ENCODE data around the gene TCTN3.
A peak's percentile ranks its signal among the peaks of the same experiment; 100 is the strongest.
"Not testable (repeated sequence)": the region's sequence is repeated elsewhere in the genome, so short reads cannot be mapped to it uniquely, and the experiment has no call there.

The TCTN3 gene

GRCh38 chr10:95656291-95657164 is 37.2 kb downstream of the TCTN3 start, which contains the start of gene ALDH18A1:
Gene ALDH18A1 (minus strand): TSS chr10:95656711. CDS start chr10:95653377, 3,334 bp downstream.
- Mint-ChIP-seq H3K27me3 (no peaks in the 10 kb centered on the region), H3K9me3 (peaks cover 8% of the 10 kb centered on the region), H3K27ac (peak within 1 kb of the TSS; percentile 98), H3K36me3 (ENCODE audit: low read depth) (peaks cover 46% of the 10 kb centered on the region), H3K4me1 (ENCODE audit: low read depth) (peaks cover 35% of the 10 kb centered on the region), H3K4me3 (peak within 1 kb of the TSS; percentile 99)

DNA sequence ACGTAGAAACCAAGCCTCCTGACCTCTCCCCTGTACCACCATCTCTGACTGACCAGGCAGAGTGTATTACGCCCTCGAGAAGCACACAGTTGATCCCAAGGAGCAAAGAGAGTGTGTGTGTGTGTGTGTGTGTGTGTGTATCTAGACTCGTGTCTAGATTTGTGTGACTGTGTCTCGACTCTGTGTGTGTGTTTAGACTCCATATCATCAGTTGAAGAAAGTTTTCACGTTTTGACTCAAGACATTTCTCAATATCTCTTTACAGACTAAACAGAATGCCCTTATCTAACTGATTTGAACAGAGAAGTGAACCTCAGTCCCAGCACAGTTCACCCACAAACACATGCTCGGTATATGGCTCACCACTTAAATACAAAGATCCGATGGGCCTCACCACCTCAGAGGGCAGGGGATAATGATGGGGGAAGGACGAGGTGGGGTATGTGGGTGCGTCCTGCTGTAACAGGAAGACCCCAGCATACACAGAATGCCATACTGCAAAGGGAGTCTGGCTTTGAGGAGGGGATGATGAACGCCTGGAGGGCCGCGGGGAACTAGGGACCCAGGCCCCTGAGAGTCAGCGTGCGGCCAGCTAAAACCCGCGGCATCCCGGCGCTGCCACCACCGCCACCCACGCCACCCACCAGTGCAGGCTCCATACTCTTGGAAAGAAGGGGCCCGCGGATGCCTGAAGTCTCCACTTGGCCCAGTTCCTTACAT is 38.0 kb downstream of the TCTN3 start:
- H3K36me3 Mint-ChIP-seq (ENCODE audit: low read depth) = peaks cover 54% of the 10 kb centered on the region
- peaks cover 8% of the 10 kb centered on the region for H3K9me3 Mint-ChIP-seq
- no peaks in the 10 kb centered on the region for H3K27me3 Mint-ChIP-seq
- H3K4me1 Mint-ChIP-seq (ENCODE audit: low read depth) = peaks cover 38% of the 10 kb centered on the region
- H3K27ac Mint-ChIP-seq = peak overlapping the region; percentile 98
- H3K4me3 Mint-ChIP-seq = peak overlapping the region; percentile 99

DNA sequence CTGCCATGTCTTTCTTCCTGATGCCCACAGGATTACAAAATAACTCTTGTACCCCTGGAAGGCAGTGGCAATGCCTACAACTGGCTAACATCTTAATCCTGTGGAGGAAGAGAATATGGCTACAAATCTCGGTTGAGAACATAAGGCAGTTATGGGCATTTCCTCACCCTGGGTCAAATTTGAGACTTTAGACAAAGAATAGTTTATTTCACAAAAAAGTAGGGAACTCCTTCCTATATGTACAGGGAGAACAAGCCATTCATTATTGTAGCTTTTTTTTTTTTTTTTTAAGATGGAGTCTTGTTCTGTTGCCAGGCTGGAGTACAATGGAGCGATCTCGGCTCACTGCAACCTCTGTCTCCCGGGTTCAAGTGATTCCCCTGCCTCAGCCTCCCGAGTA is 39.8 kb downstream of the TCTN3 start:
- Mint-ChIP-seq H3K4me3 (no peak overlapping the region), H3K36me3 (ENCODE audit: low read depth) (peaks cover 67% of the 10 kb centered on the region), H3K9me3 (peaks cover 8% of the 10 kb centered on the region), H3K27me3 (no peaks in the 10 kb centered on the region), H3K4me1 (ENCODE audit: low read depth) (peaks cover 38% of the 10 kb centered on the region), H3K27ac (no peak overlapping the region)

DNA sequence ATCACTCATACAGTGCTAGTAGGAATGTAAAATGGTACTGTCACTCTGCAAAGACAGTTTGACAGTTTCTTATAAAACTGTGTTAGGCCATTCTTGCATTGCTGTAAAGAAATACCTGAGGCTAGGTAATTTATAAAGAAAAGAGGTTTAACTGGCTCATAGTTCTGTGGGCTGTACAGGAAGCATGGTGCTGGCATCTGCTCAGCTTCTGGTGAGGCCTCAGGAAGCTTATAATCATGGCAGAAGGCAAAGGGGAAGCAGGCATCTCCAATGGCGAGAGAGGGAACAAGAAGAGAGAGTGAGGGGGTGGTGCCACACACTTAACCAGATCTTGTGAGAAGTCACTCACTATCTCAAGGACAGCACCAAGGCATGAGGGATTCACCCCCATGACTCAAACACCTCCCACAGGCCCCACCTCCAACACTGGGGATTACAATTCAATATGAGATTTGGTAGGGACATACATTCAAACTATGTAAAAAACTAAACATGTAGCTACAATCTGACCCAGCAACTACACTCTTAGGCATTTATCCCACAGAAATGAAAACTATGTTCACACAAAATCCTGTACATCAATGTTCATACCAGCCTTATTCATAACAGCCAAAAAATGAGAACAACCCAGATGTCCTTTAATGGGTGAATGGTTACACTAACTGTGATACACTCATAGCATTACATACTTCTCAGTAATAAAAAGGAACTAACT is 42.2 kb downstream of the TCTN3 start:
- Mint-ChIP-seq H3K27ac (no peak overlapping the region), H3K4me1 (ENCODE audit: low read depth) (peaks cover 27% of the 10 kb centered on the region), H3K9me3 (peaks cover 3% of the 10 kb centered on the region), H3K4me3 (no peak overlapping the region), H3K27me3 (no peaks in the 10 kb centered on the region), H3K36me3 (ENCODE audit: low read depth) (peaks cover 81% of the 10 kb centered on the region)

- no peak overlapping the region for H3K4me3 Mint-ChIP-seq
- H3K27me3 Mint-ChIP-seq = no peaks in the 10 kb centered on the region
- no peak overlapping the region for H3K27ac Mint-ChIP-seq
- H3K4me1 Mint-ChIP-seq (ENCODE audit: low read depth) = peaks cover 21% of the 10 kb centered on the region
- peaks cover 3% of the 10 kb centered on the region for H3K9me3 Mint-ChIP-seq
- H3K36me3 Mint-ChIP-seq (ENCODE audit: low read depth) = peaks cover 81% of the 10 kb centered on the region
Measured at GRCh38 chr10:95650232-95650631, 43.5 kb downstream of the TCTN3 start.

DNA sequence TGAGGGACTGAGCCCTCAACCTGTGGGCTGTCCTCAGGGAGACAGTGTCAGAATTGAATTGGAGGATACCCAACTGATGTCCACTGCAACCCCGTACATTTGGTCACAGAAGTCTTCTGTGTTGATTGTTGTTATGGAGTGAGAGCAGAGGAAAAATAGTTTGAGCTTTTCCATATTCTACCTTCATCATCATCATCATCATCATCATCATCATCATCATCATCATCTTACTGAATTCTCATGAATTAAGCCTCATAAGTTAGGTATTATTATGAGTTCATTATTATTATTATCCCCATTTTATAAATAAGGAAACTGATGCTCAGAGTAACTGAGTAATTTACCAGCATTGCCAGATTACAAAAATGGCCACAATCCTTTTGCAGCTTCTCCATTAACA is 45.6 kb downstream of the TCTN3 start:
- no peak overlapping the region for H3K27ac Mint-ChIP-seq
- no peaks in the 10 kb centered on the region for H3K27me3 Mint-ChIP-seq
- peaks cover 3% of the 10 kb centered on the region for H3K9me3 Mint-ChIP-seq
- H3K4me1 Mint-ChIP-seq (ENCODE audit: low read depth) = peaks cover 10% of the 10 kb centered on the region
- no peak overlapping the region for H3K4me3 Mint-ChIP-seq
- H3K36me3 Mint-ChIP-seq (ENCODE audit: low read depth) = peaks cover 80% of the 10 kb centered on the region

GRCh38 chr10:95646160-95646559 is 47.6 kb downstream of the TCTN3 start:
- Mint-ChIP-seq H3K36me3 (ENCODE audit: low read depth) (peaks cover 76% of the 10 kb centered on the region), H3K9me3 (no peaks in the 10 kb centered on the region), H3K4me1 (ENCODE audit: low read depth) (no peaks in the 10 kb centered on the region), H3K27me3 (no peaks in the 10 kb centered on the region), H3K27ac (no peak overlapping the region), H3K4me3 (no peak overlapping the region)

DNA sequence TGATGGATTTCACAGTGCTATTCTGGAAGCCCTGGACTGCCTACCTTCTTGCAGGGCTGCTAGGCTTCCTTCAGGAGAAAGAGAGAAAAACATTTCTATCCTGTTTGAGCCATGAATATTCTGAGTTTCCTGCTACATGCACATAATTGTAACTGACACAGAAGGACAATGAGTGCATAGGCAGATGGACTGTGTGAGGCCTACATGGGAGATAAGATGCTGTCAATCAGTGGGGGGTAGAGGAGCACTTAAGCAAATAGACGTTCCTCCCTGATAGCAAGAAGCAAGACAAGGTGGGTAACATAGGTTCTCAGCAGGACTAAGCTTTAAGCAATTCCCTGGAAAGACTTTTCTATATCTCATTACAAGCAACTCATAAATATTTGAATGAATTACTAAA is 48.8 kb downstream of the TCTN3 start:
- H3K9me3 Mint-ChIP-seq = no peaks in the 10 kb centered on the region
- no peaks in the 10 kb centered on the region for H3K27me3 Mint-ChIP-seq
- peaks cover 76% of the 10 kb centered on the region for H3K36me3 Mint-ChIP-seq (ENCODE audit: low read depth)
- H3K4me1 Mint-ChIP-seq (ENCODE audit: low read depth) = no peaks in the 10 kb centered on the region
- no peak overlapping the region for H3K27ac Mint-ChIP-seq
- H3K4me3 Mint-ChIP-seq = no peak overlapping the region

DNA sequence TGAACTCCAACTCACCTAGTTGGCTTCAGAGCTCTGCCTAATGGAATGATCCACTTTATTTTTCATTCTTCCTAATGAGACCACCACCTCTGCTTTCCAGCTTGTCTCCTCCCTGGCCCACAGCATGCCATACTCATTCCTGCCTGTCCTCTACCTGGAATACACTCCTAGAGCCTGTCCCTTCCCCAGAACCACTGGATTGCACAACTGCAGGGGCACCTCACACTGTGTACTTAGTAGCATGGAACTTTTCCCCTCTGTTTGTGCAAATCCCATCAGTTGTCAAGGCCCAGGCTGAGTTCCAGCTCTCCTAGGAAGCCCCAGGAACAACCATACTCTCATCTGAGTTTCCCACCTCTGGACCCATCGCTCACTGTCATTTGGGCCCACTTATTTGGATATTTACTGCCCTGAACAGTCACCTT is 52.8 kb downstream of the TCTN3 start:
- Mint-ChIP-seq H3K27ac (no peak overlapping the region), H3K4me1 (ENCODE audit: low read depth) (no peaks in the 10 kb centered on the region), H3K27me3 (no peaks in the 10 kb centered on the region), H3K9me3 (no peaks in the 10 kb centered on the region), H3K36me3 (ENCODE audit: low read depth) (peaks cover 70% of the 10 kb centered on the region), H3K4me3 (no peak overlapping the region)

DNA sequence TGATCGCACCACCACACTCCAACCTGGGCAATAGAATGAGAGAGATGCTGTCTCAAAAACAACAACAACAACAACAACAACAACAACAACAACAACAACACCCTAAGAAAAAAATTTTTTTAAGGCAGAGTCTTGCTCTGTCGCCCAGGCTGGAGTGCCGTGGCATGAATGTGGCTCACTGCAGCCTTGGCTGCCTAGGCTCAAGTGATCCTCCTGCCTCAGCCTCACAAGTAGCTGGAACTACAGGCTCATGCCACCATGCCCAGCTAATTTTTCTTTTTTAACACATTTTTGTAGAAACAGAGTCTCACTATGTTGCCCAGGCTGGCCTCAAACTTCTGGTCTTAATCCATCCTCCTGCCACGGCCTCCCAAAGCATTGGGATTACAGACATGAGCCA is 55.8 kb downstream of the TCTN3 start:
- peaks cover 78% of the 10 kb centered on the region for H3K36me3 Mint-ChIP-seq (ENCODE audit: low read depth)
- no peaks in the 10 kb centered on the region for H3K27me3 Mint-ChIP-seq
- no peaks in the 10 kb centered on the region for H3K4me1 Mint-ChIP-seq (ENCODE audit: low read depth)
- no peak overlapping the region for H3K4me3 Mint-ChIP-seq
- H3K27ac Mint-ChIP-seq = no peak overlapping the region
- no peaks in the 10 kb centered on the region for H3K9me3 Mint-ChIP-seq

GRCh38 chr10:95637140-95637539 is 56.6 kb downstream of the TCTN3 start:
- H3K4me3 Mint-ChIP-seq = no peak overlapping the region

DNA sequence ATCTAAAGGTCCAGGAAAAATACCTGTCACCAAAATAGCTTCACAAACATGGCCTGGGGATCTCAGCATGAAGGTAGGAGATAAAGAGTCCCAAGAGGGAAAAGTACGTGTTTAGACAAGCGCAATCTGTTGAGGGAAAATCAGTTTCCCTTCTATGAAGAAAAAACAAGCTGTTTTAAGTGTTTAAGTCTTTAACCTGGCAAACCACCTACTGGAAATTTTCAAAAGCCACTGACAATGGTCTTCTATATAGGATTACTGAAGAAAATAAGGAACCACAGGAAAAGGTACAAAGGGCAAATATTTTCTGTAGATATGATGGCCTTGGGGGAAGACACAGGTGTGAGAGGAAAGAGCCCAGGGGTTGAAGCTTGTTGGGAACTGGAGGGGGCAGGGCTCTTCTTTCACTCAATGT is 58.4 kb downstream of the TCTN3 start:
- Mint-ChIP-seq H3K4me1 (ENCODE audit: low read depth) (no peaks in the 10 kb centered on the region), H3K9me3 (no peaks in the 10 kb centered on the region), H3K27ac (no peak overlapping the region), H3K36me3 (ENCODE audit: low read depth) (peaks cover 77% of the 10 kb centered on the region), H3K4me3 (no peak overlapping the region), H3K27me3 (no peaks in the 10 kb centered on the region)

More at GRCh38 chr10:95637140-95637539, 56.6 kb downstream of the TCTN3 start:
- H3K36me3 Mint-ChIP-seq (ENCODE audit: low read depth) = peaks cover 78% of the 10 kb centered on the region
- H3K27me3 Mint-ChIP-seq = no peaks in the 10 kb centered on the region
- H3K9me3 Mint-ChIP-seq = no peaks in the 10 kb centered on the region
- no peak overlapping the region for H3K27ac Mint-ChIP-seq
- no peaks in the 10 kb centered on the region for H3K4me1 Mint-ChIP-seq (ENCODE audit: low read depth)

DNA sequence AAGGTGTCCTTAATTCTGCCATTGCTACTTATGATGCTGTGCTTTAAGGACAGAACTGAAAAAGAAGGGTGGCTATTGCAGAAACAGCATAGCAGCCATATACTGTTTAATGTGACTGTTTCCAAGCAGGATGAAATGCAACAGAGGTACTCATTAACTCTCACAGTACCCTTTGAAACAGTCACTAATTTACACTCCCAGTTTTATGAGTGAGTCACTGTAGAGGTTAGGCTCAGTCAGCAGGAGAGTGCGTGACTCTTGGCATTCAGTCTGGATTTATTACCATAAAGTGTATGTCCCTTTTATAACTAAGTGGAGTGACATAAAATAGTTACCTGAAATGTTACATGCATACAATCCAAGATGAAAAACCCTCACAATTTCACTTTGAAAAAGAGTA is 64.9 kb downstream of the TCTN3 start:
- H3K9me3 Mint-ChIP-seq = no peaks in the 10 kb centered on the region
- H3K36me3 Mint-ChIP-seq (ENCODE audit: low read depth) = peaks cover 82% of the 10 kb centered on the region
- H3K4me1 Mint-ChIP-seq (ENCODE audit: low read depth) = no peaks in the 10 kb centered on the region
- H3K27me3 Mint-ChIP-seq = no peaks in the 10 kb centered on the region
- no peak overlapping the region for H3K4me3 Mint-ChIP-seq
- H3K27ac Mint-ChIP-seq = no peak overlapping the region

DNA sequence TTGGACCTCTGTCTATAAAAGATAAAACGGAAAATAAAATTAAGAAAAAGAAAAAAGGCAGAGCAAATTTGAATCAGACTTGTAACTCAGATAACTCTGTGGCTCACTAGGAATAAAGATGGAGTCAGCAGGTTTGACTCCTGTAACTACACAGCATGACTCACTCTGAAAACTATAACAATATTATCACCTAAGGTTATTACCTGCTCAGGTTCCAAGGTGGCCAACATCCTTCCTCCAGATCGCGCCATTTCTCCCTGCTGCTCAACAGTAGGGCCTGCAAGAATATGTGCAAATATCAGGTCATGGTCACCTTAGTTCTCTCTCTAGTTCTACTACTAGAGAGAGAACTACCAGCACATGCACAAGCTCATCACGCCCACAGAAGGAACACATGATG is 67.2 kb downstream of the TCTN3 start:
- H3K27ac Mint-ChIP-seq = no peak overlapping the region
- H3K9me3 Mint-ChIP-seq = no peaks in the 10 kb centered on the region
- no peaks in the 10 kb centered on the region for H3K4me1 Mint-ChIP-seq (ENCODE audit: low read depth)
- H3K27me3 Mint-ChIP-seq = no peaks in the 10 kb centered on the region
- peaks cover 65% of the 10 kb centered on the region for H3K36me3 Mint-ChIP-seq (ENCODE audit: low read depth)
- H3K4me3 Mint-ChIP-seq = no peak overlapping the region

DNA sequence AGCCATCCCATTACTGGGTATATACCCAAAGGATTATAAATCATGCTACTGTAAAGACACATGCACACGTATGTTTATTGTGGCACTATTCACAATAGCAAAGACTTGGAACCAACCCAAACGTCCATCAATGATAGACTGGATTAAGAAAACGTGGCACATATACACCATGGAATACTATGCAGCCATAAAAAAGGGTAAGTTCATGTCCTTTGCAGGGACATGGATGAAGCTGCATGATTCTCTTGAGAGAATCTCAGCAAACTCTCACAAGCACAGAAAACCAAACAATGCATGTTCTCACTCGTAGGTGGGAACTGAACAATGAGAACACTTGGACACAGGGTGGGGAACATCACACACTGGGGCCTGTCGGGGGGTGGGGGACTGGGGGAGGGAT is 73.3 kb downstream of the TCTN3 start:
- H3K9me3 Mint-ChIP-seq; H3K27ac Mint-ChIP-seq; H3K27me3 Mint-ChIP-seq; H3K4me3 Mint-ChIP-seq; H3K4me1 Mint-ChIP-seq (ENCODE audit: low read depth): not testable (repeated sequence)
- H3K36me3 Mint-ChIP-seq (ENCODE audit: low read depth) = peaks cover 80% of the 10 kb centered on the region

Data from stimulated activated naive CD8-positive, alpha-beta T cell treated with anti-CD3 and anti-CD28 coated beads, Interleukin-15, Interleukin-2, amounts not matched to agents 100 ng/mL and 50 ng/mL, for 24 hours (primary cell).